ENCODE data around the gene CADM4.
"Not testable (repeated sequence)": the region's sequence is repeated elsewhere in the genome, so short reads cannot be mapped to it uniquely, and the experiment has no call there.

The CADM4 gene

DNA sequence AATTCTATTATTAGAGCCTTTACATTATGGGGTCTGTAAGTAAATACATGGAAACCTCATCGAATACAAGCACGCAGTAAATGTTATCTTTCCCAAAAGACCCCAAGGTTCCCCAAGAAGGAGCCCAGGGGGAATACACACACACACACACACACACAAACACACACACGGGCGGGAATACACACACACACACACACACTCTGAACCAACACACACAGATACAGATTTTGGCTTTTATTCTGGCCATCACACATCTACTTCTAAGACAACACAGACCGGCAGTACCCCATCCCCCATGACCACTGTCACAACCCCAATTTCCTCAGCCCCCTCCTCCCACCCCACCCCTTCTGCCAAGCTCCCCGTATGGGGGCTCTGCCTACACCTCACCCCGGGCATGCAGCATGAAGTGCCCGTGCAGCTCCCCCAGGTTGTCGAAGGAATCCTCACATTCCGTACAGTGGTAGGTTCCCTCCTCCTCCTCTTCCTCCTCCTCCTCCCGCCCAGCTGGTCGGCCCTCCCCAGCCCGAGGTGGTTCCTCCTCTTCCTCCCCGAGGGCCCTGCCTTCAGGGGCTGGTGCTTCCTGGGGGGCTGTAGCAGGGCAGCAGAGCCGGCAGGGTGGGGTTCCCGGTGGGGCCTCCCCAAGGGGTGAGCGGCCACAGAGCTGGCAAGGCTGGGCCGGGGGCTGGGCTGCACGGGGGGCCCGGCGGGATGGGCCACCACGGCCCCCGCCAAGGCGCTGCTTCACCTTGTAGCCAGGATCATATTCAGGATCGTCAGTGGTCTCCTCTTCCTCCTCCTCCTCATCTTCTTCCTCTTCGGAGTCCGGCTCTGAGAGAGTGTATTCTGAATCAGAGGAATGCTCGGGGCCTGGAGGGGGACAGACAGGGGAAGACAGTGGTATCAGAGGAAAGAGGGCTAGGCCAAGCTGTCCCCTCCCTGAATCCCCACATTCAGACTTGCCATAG lies 32.1 kb downstream of the CADM4 start:
- no peak overlapping the region for H2BK12ac ChIP-seq (ENCODE audit: low read length)
- no peak overlapping the region for H3K4me3 ChIP-seq (ENCODE audit: low read depth, low read length)
- H3K18ac ChIP-seq (ENCODE audit: low read length), result no peak overlapping the region
- no peak overlapping the region for H3K9ac ChIP-seq (ENCODE audit: low read length)
- H4K12ac ChIP-seq (ENCODE audit: low read depth, low read length), result no peak overlapping the region
- H3K36me3 ChIP-seq (ENCODE audit: control insufficient read depth in 1 of 2, insufficient read depth in 2 of 2, low read length in 2 of 2), result peaks cover 18 to 32% of the 10 kb centered on the region in 2 experiments
- no peak overlapping the region for H3K27ac ChIP-seq (ENCODE audit: low read depth, low read length)
- no peak overlapping the region for H3K4ac ChIP-seq (ENCODE audit: low read depth, low read length)
- no peak overlapping the region for H2BK120ac ChIP-seq (ENCODE audit: insufficient read depth, low read length, poor library complexity)
- no peak overlapping the region for H2AFZ ChIP-seq (ENCODE audit: insufficient read depth, low read length, poor library complexity)
- no peaks in the 10 kb centered on the region for H3K79me2 ChIP-seq (ENCODE audit: control insufficient read depth, insufficient read depth, low read length, poor library complexity)
- H3K14ac ChIP-seq (ENCODE audit: low read length), result no peak overlapping the region
- no peak for DNase-seq
- H4K91ac ChIP-seq (ENCODE audit: low read depth, low read length), result no peak overlapping the region
- no peak overlapping the region for H2BK5ac ChIP-seq (ENCODE audit: low read depth, low read length, poor library complexity)
- no peak overlapping the region for H3K4me2 ChIP-seq (ENCODE audit: low read length)
- H3K79me1 ChIP-seq (ENCODE audit: low read length), result no peaks in the 10 kb centered on the region
- no peak overlapping the region for H4K8ac ChIP-seq (ENCODE audit: low read depth, low read length)
- H3K27me3 ChIP-seq (ENCODE audit: insufficient read depth, low read length), result no peaks in the 10 kb centered on the region
- H3K23ac ChIP-seq (ENCODE audit: low read length), result no peak overlapping the region
- no CpG with 5 or more reads among the region's 28 CpGs for WGBS (ENCODE audit: extremely low coverage, insufficient coverage, insufficient read length)
- H2AK5ac ChIP-seq (ENCODE audit: low read length), result no peak overlapping the region
- no peaks in the 10 kb centered on the region for H3K4me1 ChIP-seq (ENCODE audit: control insufficient read depth in 1 of 2, insufficient read depth in 2 of 2, low read length in 2 of 2)
- peaks cover 1% of the 10 kb centered on the region for H3K9me3 ChIP-seq (ENCODE audit: insufficient read depth, low read depth, low read length)

DNA sequence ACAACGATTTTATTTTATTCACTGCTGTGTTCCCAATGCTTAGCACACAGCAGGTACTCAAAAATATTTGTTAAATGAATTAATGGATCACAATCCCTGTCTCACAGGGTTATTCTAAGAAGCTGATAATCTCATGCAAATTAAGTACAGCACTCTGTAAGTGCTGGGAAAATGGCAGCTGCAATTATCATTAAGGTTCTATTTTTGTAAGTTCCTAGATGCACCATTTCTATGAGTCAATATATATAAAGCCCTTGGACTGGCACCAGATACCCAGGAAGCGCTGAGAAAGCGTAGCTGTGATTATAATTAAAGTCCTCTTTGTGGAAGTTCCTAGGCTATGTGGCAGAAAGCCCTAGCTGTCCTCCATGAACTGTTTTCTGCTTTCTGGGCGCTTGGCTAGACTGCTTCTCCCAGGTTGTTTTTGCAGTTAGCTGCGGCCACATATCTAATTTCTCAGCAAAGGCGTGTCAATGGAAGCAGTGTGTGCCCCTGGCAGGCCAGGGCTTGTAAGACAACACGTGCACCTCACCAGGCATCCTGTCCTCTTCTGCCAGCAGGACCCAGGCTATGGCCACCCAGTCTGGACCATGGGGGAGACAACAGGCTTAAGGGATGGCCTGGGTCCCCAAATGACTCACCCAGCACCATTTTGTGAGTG lies 33.0 kb downstream of the CADM4 start:
- H3K27me3 ChIP-seq (ENCODE audit: insufficient read depth, low read length), result no peaks in the 10 kb centered on the region
- H3K14ac ChIP-seq (ENCODE audit: low read length), result no peak overlapping the region
- H2BK5ac ChIP-seq (ENCODE audit: low read depth, low read length, poor library complexity), result no peak overlapping the region
- H3K9me3 ChIP-seq (ENCODE audit: insufficient read depth, low read depth, low read length), result peaks cover 1% of the 10 kb centered on the region
- no CpG with 5 or more reads among the region's 7 CpGs for WGBS (ENCODE audit: extremely low coverage, insufficient coverage, insufficient read length)
- no peak overlapping the region for H3K27ac ChIP-seq (ENCODE audit: low read depth, low read length)
- H3K9ac ChIP-seq (ENCODE audit: low read length), result no peak overlapping the region
- H3K36me3 ChIP-seq (ENCODE audit: control insufficient read depth in 1 of 2, insufficient read depth in 2 of 2, low read length in 2 of 2), result peaks cover 13 to 29% of the 10 kb centered on the region in 2 experiments
- no peak overlapping the region for H3K18ac ChIP-seq (ENCODE audit: low read length)
- no peaks in the 10 kb centered on the region for H3K4me1 ChIP-seq (ENCODE audit: control insufficient read depth in 1 of 2, insufficient read depth in 2 of 2, low read length in 2 of 2)
- no peaks in the 10 kb centered on the region for H3K79me2 ChIP-seq (ENCODE audit: control insufficient read depth, insufficient read depth, low read length, poor library complexity)
- H2AK5ac ChIP-seq (ENCODE audit: low read length), result no peak overlapping the region
- H4K8ac ChIP-seq (ENCODE audit: low read depth, low read length), result no peak overlapping the region
- H3K79me1 ChIP-seq (ENCODE audit: low read length), result no peaks in the 10 kb centered on the region
- H4K91ac ChIP-seq (ENCODE audit: low read depth, low read length), result no peak overlapping the region
- no peak overlapping the region for H3K4ac ChIP-seq (ENCODE audit: low read depth, low read length)
- no peak overlapping the region for H2BK120ac ChIP-seq (ENCODE audit: insufficient read depth, low read length, poor library complexity)
- DNase-seq, result no peak
- H4K12ac ChIP-seq (ENCODE audit: low read depth, low read length), result no peak overlapping the region
- H2AFZ ChIP-seq (ENCODE audit: insufficient read depth, low read length, poor library complexity), result no peak overlapping the region
- H2BK12ac ChIP-seq (ENCODE audit: low read length), result no peak overlapping the region
- no peak overlapping the region for H3K23ac ChIP-seq (ENCODE audit: low read length)
- no peak overlapping the region for H3K4me3 ChIP-seq (ENCODE audit: low read depth, low read length)
- H3K4me2 ChIP-seq (ENCODE audit: low read length), result no peak overlapping the region

DNA sequence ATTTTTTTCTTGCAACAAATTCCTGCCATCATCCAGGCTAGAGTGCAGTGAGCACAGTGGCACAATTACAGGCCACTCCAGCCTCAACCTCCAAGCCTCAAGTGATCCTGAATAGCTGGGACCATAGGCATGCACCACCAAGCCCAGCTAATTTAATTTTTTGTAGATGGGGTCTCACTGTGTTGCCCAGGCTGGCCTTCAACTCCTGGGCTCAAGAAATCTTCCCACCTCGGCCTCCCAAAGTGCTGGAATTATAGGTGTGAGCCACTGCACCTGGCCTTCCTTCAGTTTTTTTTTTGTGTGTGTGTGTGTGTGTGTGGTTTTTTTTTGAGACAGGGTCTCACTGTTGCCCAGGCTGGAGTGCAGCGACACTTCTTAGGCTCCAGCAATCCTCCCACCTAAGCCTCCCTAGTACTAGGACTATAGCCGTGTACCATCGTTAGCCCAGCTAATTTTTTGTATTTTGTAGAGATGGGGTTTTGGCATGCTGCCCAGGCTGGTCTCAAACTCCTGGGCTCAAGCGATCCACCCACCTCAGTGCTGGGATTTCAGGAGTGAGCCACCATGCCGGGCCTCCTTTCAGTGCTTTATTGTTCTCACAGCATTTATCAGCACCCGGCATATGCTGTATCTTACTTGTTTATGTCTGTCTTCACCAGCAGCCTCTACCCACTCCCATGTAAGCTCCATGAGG lies 33.6 kb downstream of the CADM4 start:
- Histone ChIP-seq H2BK12ac (ENCODE audit: low read length) (no peak overlapping the region), H3K23ac (ENCODE audit: low read length) (no peak overlapping the region), H3K4ac (ENCODE audit: low read depth, low read length) (no peak overlapping the region), H3K18ac (ENCODE audit: low read length) (no peak overlapping the region), H4K12ac (ENCODE audit: low read depth, low read length) (no peak overlapping the region), H3K9me3 (ENCODE audit: insufficient read depth, low read depth, low read length) (peaks cover 1% of the 10 kb centered on the region), H3K14ac (ENCODE audit: low read length) (no peak overlapping the region), H3K36me3 (ENCODE audit: control insufficient read depth in 1 of 2, insufficient read depth in 2 of 2, low read length in 2 of 2) (peaks cover 11 to 31% of the 10 kb centered on the region in 2 experiments), H2AFZ (ENCODE audit: insufficient read depth, low read length, poor library complexity) (no peak overlapping the region), H2BK120ac (ENCODE audit: insufficient read depth, low read length, poor library complexity) (no peak overlapping the region), H3K9ac (ENCODE audit: low read length) (no peak overlapping the region), H2AK5ac (ENCODE audit: low read length) (no peak overlapping the region), H4K8ac (ENCODE audit: low read depth, low read length) (no peak overlapping the region), H3K27ac (ENCODE audit: low read depth, low read length) (no peak overlapping the region), H3K4me2 (ENCODE audit: low read length) (no peak overlapping the region), H3K79me2 (ENCODE audit: control insufficient read depth, insufficient read depth, low read length, poor library complexity) (no peaks in the 10 kb centered on the region), H4K91ac (ENCODE audit: low read depth, low read length) (no peak overlapping the region), H3K79me1 (ENCODE audit: low read length) (no peaks in the 10 kb centered on the region), H3K27me3 (ENCODE audit: insufficient read depth, low read length) (no peaks in the 10 kb centered on the region), H3K4me3 (ENCODE audit: low read depth, low read length) (no peak overlapping the region), H2BK5ac (ENCODE audit: low read depth, low read length, poor library complexity) (no peak overlapping the region), H3K4me1 (ENCODE audit: control insufficient read depth in 1 of 2, insufficient read depth in 2 of 2, low read length in 2 of 2) (no peaks in the 10 kb centered on the region)
- WGBS (ENCODE audit: extremely low coverage, insufficient coverage, insufficient read length), result no CpG with 5 or more reads among the region's 7 CpGs
- no peak for DNase-seq

DNA sequence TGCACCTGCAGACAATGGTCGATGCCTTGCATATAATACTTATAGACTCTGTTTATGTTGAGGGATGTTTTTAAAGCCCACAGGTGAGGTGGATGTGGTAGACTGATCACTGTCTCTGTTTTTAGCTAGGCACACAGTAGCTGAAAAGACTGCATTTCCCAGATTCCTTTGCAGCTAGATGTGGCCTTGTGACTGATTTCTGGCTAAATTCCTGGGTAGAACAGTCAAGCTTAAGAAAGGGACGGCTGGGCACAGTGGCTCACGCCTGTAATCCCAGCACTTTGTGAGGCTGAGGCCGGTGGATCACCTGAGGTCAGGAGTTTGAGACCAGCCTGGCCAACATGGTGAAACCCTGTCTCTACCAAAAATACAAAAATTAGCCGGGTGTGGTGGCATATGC lies 39.3 kb downstream of the CADM4 start:
- Histone ChIP-seq H3K4me1 (ENCODE audit: control insufficient read depth in 1 of 2, insufficient read depth in 2 of 2, low read length in 2 of 2) (peaks cover 4 to 10% of the 10 kb centered on the region in 2 experiments), H3K36me3 (ENCODE audit: control insufficient read depth in 1 of 2, insufficient read depth in 2 of 2, low read length in 2 of 2) (peaks cover 15 to 21% of the 10 kb centered on the region in 2 experiments)
- H3K4me3 ChIP-seq (ENCODE audit: low read depth, low read length); H3K9ac ChIP-seq (ENCODE audit: low read length); H4K8ac ChIP-seq (ENCODE audit: low read depth, low read length); H2BK5ac ChIP-seq (ENCODE audit: low read depth, low read length, poor library complexity); H3K4me2 ChIP-seq (ENCODE audit: low read length); H2AK5ac ChIP-seq (ENCODE audit: low read length); H2AFZ ChIP-seq (ENCODE audit: insufficient read depth, low read length, poor library complexity); H3K79me1 ChIP-seq (ENCODE audit: low read length); H2BK120ac ChIP-seq (ENCODE audit: insufficient read depth, low read length, poor library complexity); H3K9me3 ChIP-seq (ENCODE audit: insufficient read depth, low read depth, low read length); H3K27me3 ChIP-seq (ENCODE audit: insufficient read depth, low read length); H4K12ac ChIP-seq (ENCODE audit: low read depth, low read length); H3K4ac ChIP-seq (ENCODE audit: low read depth, low read length); H3K23ac ChIP-seq (ENCODE audit: low read length); H3K14ac ChIP-seq (ENCODE audit: low read length); H3K79me2 ChIP-seq (ENCODE audit: control insufficient read depth, insufficient read depth, low read length, poor library complexity); H3K27ac ChIP-seq (ENCODE audit: low read depth, low read length); DNase-seq; H2BK12ac ChIP-seq (ENCODE audit: low read length); H3K18ac ChIP-seq (ENCODE audit: low read length); H4K91ac ChIP-seq (ENCODE audit: low read depth, low read length): not testable (repeated sequence)
- WGBS (ENCODE audit: extremely low coverage, insufficient coverage, insufficient read length), result no CpG with 5 or more reads among the region's 5 CpGs

Data from trophoblast cell (in vitro differentiated cells and primary cell).